A673 (cell line): ENCODE measurements around the gene MUC22. TPM values are rescaled to one million over a fixed set of nuclear protein-coding genes. Genes with fewer than 3 reads are reported as not detected.
"Not testable (repeated sequence)": the region's sequence is repeated elsewhere in the genome, so short reads cannot be mapped to it uniquely, and the experiment has no call there.

Experiments used
- BruUV-seq: library from RNA; stranded (reverse); fragments of 400-500 nt; replicated peaks from 2 replicates; lab custom pipeline; 2021; lab: Mats Ljungman, UMichigan
- CTCF ChIA-PET: fragments of 300-600 bp; sonication (Branson Sonifier 250); formaldehyde crosslinking; loops from one replicate; lab custom pipeline; 2022; ENCODE audit warnings: antibody characterized with exemption; lab: Charles Lee
- POLR2A ChIA-PET: fragments of 300-600 bp; sonication (Branson Sonifier 250); formaldehyde crosslinking; loops from one replicate; lab custom pipeline; 2022; ENCODE audit warnings: antibody characterized with exemption; ENCODE audit not compliant: low non-redundant PET; lab: Charles Lee
- DNase-seq: peaks from one replicate; pipeline ENCODE4 v3.0.0-alpha.2; 2015; ENCODE audit warnings: low spot score
- H3K27ac ChIP-seq: fragments of 200-600 bp; sonication (generic); 2 replicates; pipeline ENCODE4 v1.5.1; 2016; ENCODE audit warnings: mixed run types, low read depth, mild to moderate bottlenecking, mixed read lengths, antibody characterized with exemption, low read length; ENCODE audit not compliant: poor library complexity, severe bottlenecking
- H3K27me3 ChIP-seq: fragments of 200-600 bp; sonication (generic); replicated peaks from 2 replicates; pipeline ENCODE4 v1.6.1; 2017; ENCODE audit warnings: mixed run types, low read depth, mild to moderate bottlenecking, mixed read lengths, antibody characterized with exemption, low read length; ENCODE audit not compliant: insufficient read depth, poor library complexity
- H3K36me3 ChIP-seq: fragments of 200-600 bp; sonication (generic); 2 replicates; pipeline ENCODE4 v1.6.1; 2016; ENCODE audit warnings: mixed run types, mild to moderate bottlenecking, mixed read lengths, antibody characterized with exemption, low read length; ENCODE audit not compliant: insufficient read depth, poor library complexity, severe bottlenecking
- H3K4me1 ChIP-seq: fragments of 200-600 bp; sonication (generic); 2 replicates; pipeline ENCODE4 v1.6.1; 2017; ENCODE audit warnings: mixed run types, mild to moderate bottlenecking, mixed read lengths, antibody characterized with exemption, low read length; ENCODE audit not compliant: insufficient read depth, poor library complexity, severe bottlenecking
- H3K4me3 ChIP-seq: fragments of 200-600 bp; sonication (generic); 2 replicates; pipeline ENCODE4 v1.5.1; 2016; ENCODE audit warnings: low read depth, mixed run types, mild to moderate bottlenecking, mixed read lengths, low read length; ENCODE audit not compliant: poor library complexity, severe bottlenecking
- H3K9me3 ChIP-seq: fragments of 200-600 bp; sonication (generic); 2 replicates; pipeline ENCODE4 v1.6.1; 2016; ENCODE audit warnings: mixed run types, low read depth, mild to moderate bottlenecking, mixed read lengths, antibody characterized with exemption, low read length; ENCODE audit not compliant: poor library complexity, severe bottlenecking
- EZH2 ChIP-seq: fragments of 200-600 bp; sonication (generic); IDR thresholded peaks from 2 replicates; pipeline ENCODE4 v1.6.1; 2017; ENCODE audit warnings: borderline replicate concordance, low read depth, mild to moderate bottlenecking, mixed read lengths, antibody characterized with exemption, low read length; ENCODE audit not compliant: poor library complexity, severe bottlenecking
- intact Hi-C: fragments of 100-400 bp; cut with micrococcal nuclease; formaldehyde crosslinking; loops from one replicate; pipeline ENCODE4 v1.10.0; 2022; ENCODE audit not compliant: unreplicated experiment
- total RNA-seq: library from RNA; stranded (reverse); gene quantifications from 2 replicates; pipeline ENCODE4 v1.2.3, GENCODE V29; 2021
- TF ChIP-seq, protein P1 (sequence below): fragments of 300-800, 200-600 bp; sonication (generic); conservative IDR thresholded peaks from 2 replicates; pipeline ENCODE4 v1.5.1; 2017; ENCODE audit warnings: low read depth, mild to moderate bottlenecking, antibody characterized with exemption, low read length, moderate library complexity, mixed read lengths

MUC22 gene
- total RNA-seq, 1 experiment from 2014 or later, result not detected

DNA sequence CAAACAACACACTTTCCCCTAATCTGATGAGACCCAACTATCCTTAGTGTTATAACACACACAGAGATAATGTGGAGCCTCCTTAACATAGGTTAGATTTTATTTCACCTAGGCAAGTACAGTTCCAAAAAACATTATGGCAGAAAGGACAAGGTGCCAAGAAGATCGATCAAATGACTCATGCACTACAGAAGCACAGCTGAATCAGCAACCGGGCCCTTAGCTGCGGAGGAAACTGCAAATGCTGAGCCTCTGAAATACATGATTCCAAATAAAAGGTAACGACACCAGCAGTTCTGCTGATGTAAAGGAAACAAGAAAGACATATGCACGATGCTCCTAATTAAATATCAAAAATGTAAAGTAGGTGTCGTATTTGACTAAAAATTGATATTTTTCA lies 46.6 kb upstream of the MUC22 start:
- no TSS peak for BruUV-seq
- DNase-seq, result no peak
- peaks cover 10% of the 10 kb centered on the region for H3K4me1 ChIP-seq
- no peak for TF ChIP-seq EZH2
- POLR2A ChIA-PET, result no interaction called here
- no peaks in the 10 kb centered on the region for H3K36me3 ChIP-seq
- no peak overlapping the region for H3K27ac ChIP-seq
- no peaks in the 10 kb centered on the region for H3K27me3 ChIP-seq
- H3K4me3 ChIP-seq, result no peak overlapping the region
- H3K9me3 ChIP-seq, result no peaks in the 10 kb centered on the region
- intact Hi-C loops, result no loop called here
- CTCF ChIA-PET, result no interaction called here

DNA sequence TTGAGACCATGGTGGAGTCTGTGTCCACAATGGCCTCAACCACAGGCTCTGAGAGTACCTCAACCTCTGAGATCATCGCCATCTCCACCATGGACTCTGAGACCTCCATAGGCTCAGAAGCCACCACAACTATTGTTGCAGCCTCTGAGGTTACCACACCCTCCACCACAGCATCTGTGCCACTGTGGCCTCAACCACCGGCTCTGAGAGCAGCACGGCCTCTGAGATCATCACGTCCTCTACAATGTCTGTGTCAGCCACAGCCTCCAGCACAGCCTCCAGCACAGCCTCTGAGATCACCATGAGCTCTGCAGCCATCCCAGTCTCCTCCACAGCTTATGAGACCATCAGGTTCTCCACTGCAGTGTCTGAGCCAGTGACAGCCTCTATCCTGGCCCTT lies 46.2 kb upstream of the MUC22 start:
- CTCF ChIA-PET, result no interaction called here
- Histone ChIP-seq H3K27ac (no peak overlapping the region), H3K4me1 (peaks cover 10% of the 10 kb centered on the region), H3K36me3 (no peaks in the 10 kb centered on the region), H3K4me3 (no peak overlapping the region), H3K9me3 (no peaks in the 10 kb centered on the region), H3K27me3 (no peaks in the 10 kb centered on the region)
- TF ChIP-seq, protein P1, sequence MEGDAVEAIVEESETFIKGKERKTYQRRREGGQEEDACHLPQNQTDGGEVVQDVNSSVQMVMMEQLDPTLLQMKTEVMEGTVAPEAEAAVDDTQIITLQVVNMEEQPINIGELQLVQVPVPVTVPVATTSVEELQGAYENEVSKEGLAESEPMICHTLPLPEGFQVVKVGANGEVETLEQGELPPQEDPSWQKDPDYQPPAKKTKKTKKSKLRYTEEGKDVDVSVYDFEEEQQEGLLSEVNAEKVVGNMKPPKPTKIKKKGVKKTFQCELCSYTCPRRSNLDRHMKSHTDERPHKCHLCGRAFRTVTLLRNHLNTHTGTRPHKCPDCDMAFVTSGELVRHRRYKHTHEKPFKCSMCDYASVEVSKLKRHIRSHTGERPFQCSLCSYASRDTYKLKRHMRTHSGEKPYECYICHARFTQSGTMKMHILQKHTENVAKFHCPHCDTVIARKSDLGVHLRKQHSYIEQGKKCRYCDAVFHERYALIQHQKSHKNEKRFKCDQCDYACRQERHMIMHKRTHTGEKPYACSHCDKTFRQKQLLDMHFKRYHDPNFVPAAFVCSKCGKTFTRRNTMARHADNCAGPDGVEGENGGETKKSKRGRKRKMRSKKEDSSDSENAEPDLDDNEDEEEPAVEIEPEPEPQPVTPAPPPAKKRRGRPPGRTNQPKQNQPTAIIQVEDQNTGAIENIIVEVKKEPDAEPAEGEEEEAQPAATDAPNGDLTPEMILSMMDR, result no peak
- TF ChIP-seq EZH2, result no peak
- BruUV-seq, result no TSS peak
- POLR2A ChIA-PET, result no interaction called here
- DNase-seq, result no peak
- intact Hi-C loops, result no loop called here

DNA sequence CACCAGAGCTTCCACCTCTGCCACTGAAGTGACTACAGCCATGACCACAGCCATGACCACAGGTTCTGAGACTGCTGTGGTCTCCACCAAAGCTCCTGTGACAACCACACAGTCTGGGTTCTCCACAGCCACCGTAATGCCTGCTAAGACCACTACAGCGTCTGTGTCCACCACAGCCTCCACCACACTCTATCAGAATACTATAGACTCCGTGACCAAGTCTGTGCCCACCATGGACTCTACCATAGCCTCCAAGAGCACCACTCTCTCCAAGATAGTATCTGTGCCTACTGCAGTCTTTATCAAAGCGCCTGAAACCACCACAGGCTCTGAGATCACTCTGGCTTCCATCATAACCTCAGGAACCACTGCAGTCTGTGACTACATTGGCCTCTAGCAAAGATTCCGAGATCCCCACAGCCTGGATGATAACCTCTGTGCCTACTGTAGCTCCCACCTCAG lies 45.1 kb upstream of the MUC22 start:
- Histone ChIP-seq H3K27ac (no peak overlapping the region), H3K4me3 (no peak overlapping the region), H3K36me3 (no peaks in the 10 kb centered on the region), H3K4me1 (peaks cover 10% of the 10 kb centered on the region), H3K9me3 (no peaks in the 10 kb centered on the region), H3K27me3 (no peaks in the 10 kb centered on the region)
- TF ChIP-seq, protein P1, result no peak
- TF ChIP-seq EZH2, result no peak
- POLR2A ChIA-PET, result no interaction called here
- BruUV-seq, result no TSS peak
- no peak for DNase-seq
- intact Hi-C loops, result no loop called here
- CTCF ChIA-PET, result no interaction called here

DNA sequence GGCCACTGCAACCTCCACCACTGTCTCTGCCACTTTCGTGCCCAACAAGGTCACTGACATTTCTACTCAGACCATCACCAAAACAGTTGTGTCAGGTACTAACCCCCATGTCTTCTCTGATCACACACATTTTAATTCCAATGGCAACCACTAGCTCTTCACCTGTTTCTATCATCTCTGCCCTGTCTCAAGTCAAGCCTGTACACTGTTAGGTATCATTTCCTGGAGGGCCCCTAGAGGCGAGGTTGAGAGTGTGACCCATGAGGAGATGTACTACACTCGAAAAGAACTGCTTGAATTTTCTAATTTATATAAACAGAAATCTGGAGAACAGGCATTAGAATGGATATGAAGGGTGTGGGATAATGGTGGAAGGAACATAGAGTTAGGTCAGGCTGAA lies 44.1 kb upstream of the MUC22 start:
- ChIA-PET POLR2A (no interaction called here), CTCF (no interaction called here)
- DNase-seq, result no peak
- Histone ChIP-seq H3K4me3 (no peak overlapping the region), H3K36me3 (no peaks in the 10 kb centered on the region), H3K9me3 (no peaks in the 10 kb centered on the region), H3K4me1 (peaks cover 7% of the 10 kb centered on the region), H3K27me3 (no peaks in the 10 kb centered on the region), H3K27ac (no peak overlapping the region)
- intact Hi-C loops, result no loop called here
- TF ChIP-seq, protein P1, result no peak
- TF ChIP-seq EZH2, result no peak
- BruUV-seq, result no TSS peak

DNA sequence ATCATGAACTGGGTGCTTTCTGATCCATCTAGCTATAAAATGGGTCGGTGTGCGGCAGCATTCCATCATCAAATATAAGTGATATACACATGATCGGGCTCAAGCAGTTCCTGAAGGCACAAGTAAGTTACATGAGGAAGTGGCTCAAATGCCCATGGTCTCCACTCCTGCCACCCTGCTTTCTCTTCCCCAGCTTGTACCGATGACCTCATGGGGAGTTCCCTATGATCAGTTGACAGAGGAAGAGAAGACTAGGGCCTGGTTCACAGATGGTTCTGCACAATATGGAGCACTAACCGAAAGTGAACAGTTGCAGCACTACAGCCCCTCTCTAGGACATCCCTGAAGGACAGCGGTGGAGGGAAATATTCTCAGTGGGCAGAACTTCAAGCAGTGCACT lies 41.1 kb upstream of the MUC22 start:
- H3K27me3 ChIP-seq, DNase-seq, H3K4me3 ChIP-seq, H3K36me3 ChIP-seq, H3K9me3 ChIP-seq, H3K27ac ChIP-seq, H3K4me1 ChIP-seq, BruUV-seq, CTCF ChIA-PET, intact Hi-C loops, POLR2A ChIA-PET: not testable (repeated sequence)
